ENCODE measurements around the gene TCF23.
"Not testable (repeated sequence)": the region's sequence is repeated elsewhere in the genome, so short reads cannot be mapped to it uniquely, and the experiment has no call there.

TCF23 gene

GRCh38 chr2:27148801-27149439 lies at the start of gene TCF23:
TCF23 (plus strand) TSS chr2:27149004; CDS start chr2:27149134, 130 bp downstream.
- no peak for DNase-seq (ENCODE audit: low read depth in 4 of 4, low spot score in 1 of 4)

- no peak for DNase-seq (ENCODE audit: low read depth in 4 of 4, low spot score in 1 of 4)
Observed at GRCh38 chr2:27099334-27099955, 49.4 kb upstream of the TCF23 start.

GRCh38 chr2:27100036-27100435 lies 48.8 kb upstream of the TCF23 start:
- no peak for DNase-seq (ENCODE audit: low read depth in 4 of 4, low spot score in 1 of 4)

- no peak for DNase-seq (ENCODE audit: low read depth in 4 of 4, low spot score in 1 of 4)
Observed at GRCh38 chr2:27102329-27102728, 46.5 kb upstream of the TCF23 start.

- no peak for DNase-seq (ENCODE audit: low read depth in 4 of 4, low spot score in 1 of 4)
Observed at GRCh38 chr2:27105981-27106380, 42.8 kb upstream of the TCF23 start.

GRCh38 chr2:27108221-27108620 lies 40.6 kb upstream of the TCF23 start:
- no peak for DNase-seq (ENCODE audit: low read depth in 4 of 4, low spot score in 1 of 4)

GRCh38 chr2:27109083-27109482 lies 39.7 kb upstream of the TCF23 start:
- no peak for DNase-seq (ENCODE audit: low read depth in 4 of 4, low spot score in 1 of 4)

GRCh38 chr2:27110603-27111352 lies 38.0 kb upstream of the TCF23 start:
- DNase-seq (ENCODE audit: low read depth in 4 of 4, low spot score in 1 of 4): not testable (repeated sequence)

- not testable (repeated sequence) for DNase-seq (ENCODE audit: low read depth in 4 of 4, low spot score in 1 of 4)
Observed at GRCh38 chr2:27111392-27112078, 37.3 kb upstream of the TCF23 start.

GRCh38 chr2:27115519-27115918 lies 33.3 kb upstream of the TCF23 start:
- DNase-seq (ENCODE audit: low read depth in 4 of 4, low spot score in 1 of 4): no peak

GRCh38 chr2:27117995-27118524 lies 30.7 kb upstream of the TCF23 start:
- DNase-seq (ENCODE audit: low read depth in 4 of 4, low spot score in 1 of 4): no peak

- peak in 1 of 4 experiments; percentile 7 for DNase-seq (ENCODE audit: low read depth in 4 of 4, low spot score in 1 of 4)
Observed at GRCh38 chr2:27118525-27119329, 30.1 kb upstream of the TCF23 start, which contains the start of gene CGREF1. CGREF1 (minus strand) TSS chr2:27119128; CDS start chr2:27104366, 14,762 bp downstream.

GRCh38 chr2:27119330-27119670 lies 29.5 kb upstream of the TCF23 start:
- not testable (repeated sequence) for DNase-seq (ENCODE audit: low read depth in 4 of 4, low spot score in 1 of 4)

GRCh38 chr2:27121906-27122305 lies 26.9 kb upstream of the TCF23 start:
- no peak for DNase-seq (ENCODE audit: low read depth in 4 of 4, low spot score in 1 of 4)

- no peak for DNase-seq (ENCODE audit: low read depth in 4 of 4, low spot score in 1 of 4)
Observed at GRCh38 chr2:27122791-27123190, 26.0 kb upstream of the TCF23 start.

- peak in 3 of 4 experiments; percentile 24 to 49 (median 24) for DNase-seq (ENCODE audit: low read depth in 4 of 4, low spot score in 1 of 4)
Observed at GRCh38 chr2:27123302-27124150, 25.3 kb upstream of the TCF23 start, which contains the start of gene ABHD1. ABHD1 (plus strand) TSS chr2:27123815; CDS start chr2:27123949, 134 bp downstream.

- DNase-seq (ENCODE audit: low read depth in 4 of 4, low spot score in 1 of 4): no peak
Observed at GRCh38 chr2:27125104-27125503, 23.7 kb upstream of the TCF23 start.

- DNase-seq (ENCODE audit: low read depth in 4 of 4, low spot score in 1 of 4): no peak
Observed at GRCh38 chr2:27126252-27126710, 22.5 kb upstream of the TCF23 start.

Data from stimulated activated CD4-positive, alpha-beta T cell treated with anti-CD3 and anti-CD28 coated beads, Interleukin-1b, Interleukin-23, amount 100 ng/mL, for 24 hours (primary cell).